Fibroblast of villous mesenchyme (primary cell): ENCODE measurements around the gene MICAL2. TPM values are rescaled to one million over a fixed set of nuclear protein-coding genes. Genes with fewer than 3 reads are reported as not detected.
A peak's percentile ranks its signal among the peaks of the same experiment; 100 is the strongest.

ENCODE experiments used
- DNase-seq: peaks from one replicate; pipeline ENCODE4 v3.0.0-alpha.2; 2010; ENCODE audit warnings: low read depth
- H3K4me3 ChIP-seq: 2 replicates; pipeline ENCODE4 v1.5.1; 2011; ENCODE audit warnings: low read depth, mild to moderate bottlenecking, low read length
- CTCF ChIP-seq: IDR thresholded peaks from 2 replicates; pipeline ENCODE4 v1.5.1; 2012; ENCODE audit warnings: low read depth, mild to moderate bottlenecking, low read length; ENCODE audit not compliant: insufficient read depth
- total RNA-seq: library from RNA; depleted of rRNA; stranded (reverse); fragments of >200 nt; gene quantifications from 2 replicates; pipeline ENCODE4 v1.2.3, GENCODE V29; 2012

The MICAL2 gene
- total RNA-seq, 1 donor = 164 TPM

- TF ChIP-seq CTCF = no peak
- DNase-seq = no peak
- no peak overlapping the region for H3K4me3 ChIP-seq
Observed at GRCh38 chr11:12209096-12209495, 98.7 kb downstream of the MICAL2 start.

- no peak for DNase-seq
- no peak for TF ChIP-seq CTCF
- H3K4me3 ChIP-seq = no peak overlapping the region
Observed at GRCh38 chr11:12210200-12210599, 99.8 kb downstream of the MICAL2 start.

GRCh38 chr11:12211331-12212065, 101.1 kb downstream of the MICAL2 start:
- DNase-seq = no peak
- no peak overlapping the region for H3K4me3 ChIP-seq
- TF ChIP-seq CTCF = no peak

GRCh38 chr11:12212174-12212820, 101.9 kb downstream of the MICAL2 start:
- DNase-seq = no peak
- TF ChIP-seq CTCF = no peak
- no peak overlapping the region for H3K4me3 ChIP-seq

GRCh38 chr11:12212821-12213185, 102.4 kb downstream of the MICAL2 start:
- no peak for TF ChIP-seq CTCF
- DNase-seq = no peak
- no peak overlapping the region for H3K4me3 ChIP-seq

- peak; percentile 71 for DNase-seq
- H3K4me3 ChIP-seq = no peak overlapping the region
- no peak for TF ChIP-seq CTCF
Observed at GRCh38 chr11:12213883-12214282, 103.5 kb downstream of the MICAL2 start.
